Hepatocyte (in vitro differentiated cells): ENCODE measurements around the gene TTC38.

Experiments used
- CTCF ChIP-seq: fragments of 200-600 bp; sonication (generic); IDR thresholded peaks from 2 replicates; pipeline ENCODE4 v1.5.1; 2016; ENCODE audit warnings: antibody characterized with exemption, mild to moderate bottlenecking; ENCODE audit not compliant: poor library complexity
- EZH2 ChIP-seq: fragments of 200-600 bp; sonication (generic); IDR thresholded peaks from 2 replicates; pipeline ENCODE4 v1.6.1; 2016; ENCODE audit warnings: antibody characterized with exemption, mild to moderate bottlenecking, borderline replicate concordance

- TF ChIP-seq CTCF (no peak), EZH2 (no peak)
These were observed 25.7 kb upstream of the TTC38 start for GRCh38 chr22:46242076-46242475.
